ENCODE results near the gene FAM149B1.
"Not testable (repeated sequence)": the region's sequence is repeated elsewhere in the genome, so short reads cannot be mapped to it uniquely, and the experiment has no call there.

The FAM149B1 gene

GRCh38 chr10:73131913-73132686 lies 35.8 kb upstream of the FAM149B1 start:
- H3K4me1 ChIP-seq = no peaks in the 10 kb centered on the region
- H3K27me3 ChIP-seq = no peaks in the 10 kb centered on the region
- H3K4me3 ChIP-seq (ENCODE audit: low read depth, low read length) = no peak overlapping the region
- no peak for DNase-seq
- no peak for TF ChIP-seq CTCF (IDR thresholded peaks at IDR 0.05; ENCODE audit: low read depth, low read length)
- no peaks in the 10 kb centered on the region for H3K9me3 ChIP-seq
- peaks cover 52% of the 10 kb centered on the region for H3K36me3 ChIP-seq

- no peak for DNase-seq
- no peak for TF ChIP-seq CTCF (IDR thresholded peaks at IDR 0.05; ENCODE audit: low read depth, low read length)
- H3K4me1 ChIP-seq = no peaks in the 10 kb centered on the region
- H3K27me3 ChIP-seq = no peaks in the 10 kb centered on the region
- no peak overlapping the region for H3K4me3 ChIP-seq (ENCODE audit: low read depth, low read length)
- no peaks in the 10 kb centered on the region for H3K9me3 ChIP-seq
- H3K36me3 ChIP-seq = peaks cover 58% of the 10 kb centered on the region
These were observed 33.2 kb upstream of the FAM149B1 start for GRCh38 chr10:73134727-73135126.

- DNase-seq = no peak
- H3K36me3 ChIP-seq = peaks cover 51% of the 10 kb centered on the region
- no peaks in the 10 kb centered on the region for H3K27me3 ChIP-seq
- no peak for TF ChIP-seq CTCF (IDR thresholded peaks at IDR 0.05; ENCODE audit: low read depth, low read length)
- H3K4me3 ChIP-seq (ENCODE audit: low read depth, low read length) = no peak overlapping the region
- no peaks in the 10 kb centered on the region for H3K9me3 ChIP-seq
- H3K4me1 ChIP-seq = no peaks in the 10 kb centered on the region
These were observed 31.3 kb upstream of the FAM149B1 start for GRCh38 chr10:73136627-73137026.

- TF ChIP-seq CTCF (IDR thresholded peaks at IDR 0.05; ENCODE audit: low read depth, low read length) = no peak
- Histone ChIP-seq H3K4me3 (ENCODE audit: low read depth, low read length) (no peak overlapping the region), H3K4me1 (no peaks in the 10 kb centered on the region), H3K9me3 (no peaks in the 10 kb centered on the region), H3K27me3 (no peaks in the 10 kb centered on the region), H3K36me3 (peaks cover 52% of the 10 kb centered on the region)
- no peak for DNase-seq
These were observed 28.7 kb upstream of the FAM149B1 start for GRCh38 chr10:73139251-73139650.

DNA sequence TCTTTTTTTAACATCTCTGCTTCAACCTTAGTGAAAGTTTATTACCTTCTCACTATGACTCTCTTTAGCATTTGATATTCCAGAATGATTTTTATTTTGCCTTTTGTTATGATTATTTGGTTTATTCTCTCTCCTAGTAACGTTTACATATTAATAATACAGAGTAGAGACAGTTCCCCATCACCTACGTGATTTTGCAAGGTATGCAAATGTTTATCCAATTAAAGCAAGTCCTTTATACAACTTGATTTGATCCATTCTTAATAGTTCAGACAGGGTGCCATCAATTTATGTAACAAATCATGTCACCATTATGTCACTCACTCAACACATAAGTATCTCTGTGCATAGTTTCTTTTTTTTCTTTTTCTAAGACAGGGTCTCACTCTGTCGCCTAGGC lies 26.3 kb upstream of the FAM149B1 start:
- H3K36me3 ChIP-seq = peaks cover 42% of the 10 kb centered on the region

DNA sequence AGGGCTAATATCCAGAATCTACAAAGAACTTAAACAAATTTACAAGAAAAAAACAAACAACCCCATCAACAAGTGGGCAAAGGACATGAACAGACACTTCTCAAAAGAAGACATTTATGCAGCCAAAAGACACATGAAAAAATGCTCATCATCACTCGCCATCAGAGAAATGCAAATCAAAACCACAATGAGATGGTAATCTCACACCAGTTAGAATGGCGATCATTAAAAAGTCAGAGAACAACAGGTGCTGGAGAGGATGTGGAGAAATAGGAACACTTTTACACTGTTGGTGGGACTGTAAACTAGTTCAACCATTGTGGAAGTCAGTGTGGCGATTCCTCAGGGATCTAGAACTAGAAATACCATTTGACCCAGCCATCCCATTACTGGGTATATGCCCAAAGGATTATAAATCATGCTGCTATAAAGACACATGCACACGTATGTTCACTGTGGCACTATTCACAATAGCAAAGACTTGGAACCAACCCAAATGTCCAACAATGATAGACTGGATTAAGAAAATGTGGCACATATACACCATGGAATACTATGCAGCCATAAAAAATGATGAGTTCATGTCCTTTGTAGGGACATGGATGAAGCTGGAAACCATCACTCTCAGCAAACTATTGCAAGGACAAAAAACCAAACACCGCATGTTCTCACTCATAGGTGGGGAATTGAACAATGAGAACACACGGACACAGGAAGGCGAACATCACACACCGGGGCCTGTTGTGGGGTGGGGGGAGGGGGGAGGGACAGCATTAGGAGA lies 17.1 kb upstream of the FAM149B1 start:
- H3K27me3 ChIP-seq; H3K9me3 ChIP-seq; H3K4me1 ChIP-seq; DNase-seq; H3K4me3 ChIP-seq (ENCODE audit: low read depth, low read length): not testable (repeated sequence)
- peaks cover 36% of the 10 kb centered on the region for H3K36me3 ChIP-seq

More for the DNA sequence above, 26.3 kb upstream of the FAM149B1 start:
- TF ChIP-seq CTCF (IDR thresholded peaks at IDR 0.05; ENCODE audit: low read depth, low read length) = no peak
- H3K4me1 ChIP-seq = no peaks in the 10 kb centered on the region
- no peak for DNase-seq
- H3K27me3 ChIP-seq = no peaks in the 10 kb centered on the region
- no peaks in the 10 kb centered on the region for H3K9me3 ChIP-seq
- no peak overlapping the region for H3K4me3 ChIP-seq (ENCODE audit: low read depth, low read length)
